Esophagus squamous epithelium (tissue), 5 donors: ENCODE measurements around the gene RMND1. TPM values are rescaled to one million over a fixed set of nuclear protein-coding genes. Genes with fewer than 3 reads are reported as not detected.
A peak's percentile ranks its signal among the peaks of the same experiment; 100 is the strongest.

ENCODE experiments used
- DNase-seq: peaks from one replicate; lab custom pipeline; 2025; lab: John Stamatoyannopoulos, UW
- H3K27ac ChIP-seq, 4 donors: fragments of 200-600 bp; sonication (generic); one replicate each; pipeline ENCODE4 v1.5.1; 2016 to 2019; ENCODE audit warnings: mild to moderate bottlenecking in 1 of 4
- H3K27me3 ChIP-seq, 4 donors: fragments of 200-600 bp; sonication (generic); 1 replicate in 3 of 4; 2 replicates in 1 of 4; pipeline versions ENCODE4 v1.5.1 to v1.6.0; 2017 to 2021; ENCODE audit warnings: antibody characterized with exemption in 1 of 4
- H3K36me3 ChIP-seq, 3 donors: fragments of 200-600 bp; sonication (generic); one replicate each; pipeline ENCODE4 v1.5.1; 2016 to 2019
- H3K4me1 ChIP-seq, 3 donors: fragments of 200-600 bp; sonication (generic); one replicate each; pipeline ENCODE4 v1.5.1; 2017 to 2019
- H3K4me3 ChIP-seq, 4 donors: fragments of 200-600 bp; sonication (generic); 1 replicate in 3 of 4; 2 replicates in 1 of 4; pipeline ENCODE4 v1.5.1; 2016 to 2019; ENCODE audit warnings: mild to moderate bottlenecking in 2 of 4, moderate library complexity in 1 of 4
- H3K9me3 ChIP-seq, 3 donors: fragments of 200-600 bp; sonication (generic); one replicate each; pipeline ENCODE4 v1.5.1; 2016 to 2019
- CTCF ChIP-seq, 6 experiments: fragments of 450-650 bp in 4 of 6; fragments of 200-600 bp in 2 of 6; sonication (generic) in 2 of 6; IDR thresholded peaks; one replicate each; pipeline ENCODE4 v1.5.1; 2016 to 2019; ENCODE audit warnings: antibody characterized with exemption in 6 of 6, mild to moderate bottlenecking in 4 of 6, moderate library complexity in 4 of 6
- POLR2A ChIP-seq, 4 donors: fragments of 450-650 bp; IDR thresholded peaks; one replicate each; pipeline ENCODE4 v1.6.1; 2017; ENCODE audit warnings: antibody characterized with exemption in 4 of 4, mild to moderate bottlenecking in 4 of 4, moderate library complexity in 3 of 4
- WGBS, 2 donors: methylation state at CpG; one replicate each; pipeline ENCODE4 v1.1.5; 2018; 5-methylcytosine and 5-hydroxymethylcytosine counted together
- intact Hi-C: fragments of 100-400 bp; cut with DNase I; formaldehyde crosslinking; loops from one replicate; pipeline ENCODE4 v1.15.0; 2022
- total RNA-seq, 4 donors: library from RNA; depleted of rRNA; stranded (reverse); fragments of >200 nt; gene quantifications; one replicate each; pipeline ENCODE4 v1.1.0, GENCODE V29; 2016
- donor health status: DM: yes; HTN: yes; CAD: no.

RMND1 gene
- total RNA-seq, 4 donors from 2014 or later = 4.6 to 25.9 (median 15.3) TPM

GRCh38 chr6:151403919-151404308, 48.0 kb downstream of the RMND1 start:
- Histone ChIP-seq H3K27me3 (no peaks in the 10 kb centered on the region), H3K9me3 (no peaks in the 10 kb centered on the region), H3K27ac (no peak overlapping the region), H3K36me3 (peaks cover 6 to 52% (median 14%) of the 10 kb centered on the region in 3 donors), H3K4me3 (no peak overlapping the region), H3K4me1 (peaks cover 0 to 19% (median 0%) of the 10 kb centered on the region in 3 donors)
- intact Hi-C loops = no loop called here
- 78 to 80% methylated on average over 4 of the region's 4 CpGs for WGBS, 2 donors
- no peak for DNase-seq
- TF ChIP-seq CTCF (IDR thresholded peaks at IDR 0.05) (no peak), POLR2A (IDR thresholded peaks at IDR 0.05) (no peak)

GRCh38 chr6:151402228-151402627, 49.7 kb downstream of the RMND1 start:
- Histone ChIP-seq H3K36me3 (peaks cover 6 to 36% (median 14%) of the 10 kb centered on the region in 3 donors), H3K27me3 (no peaks in the 10 kb centered on the region), H3K9me3 (no peaks in the 10 kb centered on the region), H3K27ac (no peak overlapping the region), H3K4me3 (no peak overlapping the region), H3K4me1 (peaks cover 0 to 19% (median 0%) of the 10 kb centered on the region in 3 donors)
- 81 to 100% methylated on average over 1 of the region's 1 CpG for WGBS, 2 donors
- no peak for DNase-seq
- intact Hi-C loops = no loop called here
- TF ChIP-seq POLR2A (IDR thresholded peaks at IDR 0.05) (no peak), CTCF (IDR thresholded peaks at IDR 0.05) (no peak)

GRCh38 chr6:151400473-151400872, 51.5 kb downstream of the RMND1 start:
- no peak overlapping the region for H3K4me3 ChIP-seq
- H3K36me3 ChIP-seq = peaks cover 4 to 26% (median 14%) of the 10 kb centered on the region in 3 donors
- intact Hi-C loops = no loop called here
- DNase-seq = no peak
- TF ChIP-seq CTCF (IDR thresholded peaks at IDR 0.05) = no peak
- TF ChIP-seq POLR2A (IDR thresholded peaks at IDR 0.05) = no peak
- H3K27me3 ChIP-seq = no peaks in the 10 kb centered on the region
- peaks cover 0 to 30% (median 0%) of the 10 kb centered on the region in 3 donors for H3K4me1 ChIP-seq
- H3K27ac ChIP-seq = no peak overlapping the region
- 52 to 69% methylated on average over 2 to 6 of the region's 6 CpGs for WGBS, 2 donors
- H3K9me3 ChIP-seq = no peaks in the 10 kb centered on the region

- Histone ChIP-seq H3K27ac (no peak overlapping the region), H3K4me1 (peaks cover 0 to 38% (median 0%) of the 10 kb centered on the region in 3 donors), H3K9me3 (no peaks in the 10 kb centered on the region), H3K4me3 (no peak overlapping the region), H3K27me3 (no peaks in the 10 kb centered on the region), H3K36me3 (peaks cover 0 to 19% (median 11%) of the 10 kb centered on the region in 3 donors)
- TF ChIP-seq POLR2A (IDR thresholded peaks at IDR 0.05) (no peak), CTCF (IDR thresholded peaks at IDR 0.05) (no peak)
- WGBS, 2 donors = 51 to 76% methylated on average over 2 to 3 of the region's 3 CpGs
- intact Hi-C loops = loop anchor here (10.0 kb wide), 1 partner anchor 45 kb away; no protein-coding TSS in a partner anchor
- DNase-seq = no peak
Observed at GRCh38 chr6:151399679-151400078, 52.2 kb downstream of the RMND1 start.

GRCh38 chr6:151393410-151393809, 58.5 kb downstream of the RMND1 start:
- Histone ChIP-seq H3K4me1 (peaks cover 20 to 61% (median 23%) of the 10 kb centered on the region in 3 donors), H3K9me3 (no peaks in the 10 kb centered on the region), H3K27me3 (no peaks in the 10 kb centered on the region), H3K36me3 (no peaks in the 10 kb centered on the region), H3K4me3 (no peak overlapping the region), H3K27ac (peak overlapping the region in 1 of 4 donors; percentile 100)
- DNase-seq = no peak
- TF ChIP-seq POLR2A (IDR thresholded peaks at IDR 0.05) (no peak), CTCF (IDR thresholded peaks at IDR 0.05) (no peak)
- 47 to 50% methylated on average over 4 of the region's 4 CpGs for WGBS, 2 donors
- intact Hi-C loops = loop anchor here (10.0 kb wide), 1 partner anchor 51 kb away; no protein-coding TSS in a partner anchor
